ENCODE data around the gene WDR83.
A peak's percentile ranks its signal among the peaks of the same experiment; 100 is the strongest.

Gene WDR83

DNA sequence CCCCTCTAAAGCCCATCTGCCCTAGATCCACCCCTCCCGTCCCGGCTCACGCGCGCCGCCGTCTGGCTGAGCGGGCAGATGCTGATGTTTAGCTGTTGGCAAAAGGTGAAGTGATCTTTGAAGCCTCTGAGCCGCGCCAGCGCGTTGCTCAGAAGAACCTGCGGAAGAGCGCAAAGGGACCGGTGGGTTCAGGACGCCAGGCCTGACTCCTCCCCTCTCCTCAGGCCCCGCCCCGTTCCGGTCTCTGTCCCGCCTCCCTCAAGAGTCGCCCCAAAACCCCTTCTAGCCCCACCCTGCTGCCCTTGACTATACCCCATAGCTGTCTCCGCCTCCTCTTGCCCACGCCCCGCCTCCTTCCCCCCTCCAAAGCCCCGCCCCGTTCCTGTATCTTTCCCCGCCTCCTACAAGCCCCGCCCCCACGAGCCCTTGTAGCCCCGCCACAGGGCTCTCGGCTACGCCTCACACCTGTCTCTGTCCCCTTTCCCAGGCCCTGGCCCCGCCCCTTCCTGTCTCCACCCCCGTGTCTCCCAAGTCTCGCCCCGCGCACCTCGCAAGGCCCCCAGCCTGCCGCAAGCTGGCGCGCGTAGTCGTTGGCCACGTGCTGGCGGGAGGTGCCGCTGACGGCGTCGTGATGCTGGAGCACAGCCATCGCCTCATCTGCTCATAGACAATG lies 9.6 kb upstream of the WDR83 start:
- no peak overlapping the region for H3K9ac ChIP-seq (ENCODE audit: low read depth, low read length)
- no peaks in the 10 kb centered on the region for H3K27me3 ChIP-seq (ENCODE audit: control insufficient read depth, insufficient read depth, low read length)
- no peak overlapping the region for H3K4me3 ChIP-seq (ENCODE audit: low read length)
- no peak overlapping the region for H3K4me2 ChIP-seq (ENCODE audit: low read length)
- H3K4me1 ChIP-seq (ENCODE audit: control insufficient read depth, insufficient read depth, low read length): no peaks in the 10 kb centered on the region
- H3K36me3 ChIP-seq (ENCODE audit: insufficient read depth, low read length): peaks cover 35% of the 10 kb centered on the region
- no peaks in the 10 kb centered on the region for H3K9me3 ChIP-seq (replicated peaks; ENCODE audit: low read length)

- Histone ChIP-seq H3K4me3 (ENCODE audit: low read length) (no peak overlapping the region), H3K36me3 (ENCODE audit: insufficient read depth, low read length) (peaks cover 35% of the 10 kb centered on the region), H3K4me2 (ENCODE audit: low read length) (no peak overlapping the region), H3K27me3 (ENCODE audit: control insufficient read depth, insufficient read depth, low read length) (no peaks in the 10 kb centered on the region), H3K4me1 (ENCODE audit: control insufficient read depth, insufficient read depth, low read length) (no peaks in the 10 kb centered on the region), H3K9ac (ENCODE audit: low read depth, low read length) (no peak overlapping the region), H3K9me3 (replicated peaks; ENCODE audit: low read length) (no peaks in the 10 kb centered on the region)
Observed at GRCh38 chr19:12657966-12658365, 8.6 kb upstream of the WDR83 start.

DNA sequence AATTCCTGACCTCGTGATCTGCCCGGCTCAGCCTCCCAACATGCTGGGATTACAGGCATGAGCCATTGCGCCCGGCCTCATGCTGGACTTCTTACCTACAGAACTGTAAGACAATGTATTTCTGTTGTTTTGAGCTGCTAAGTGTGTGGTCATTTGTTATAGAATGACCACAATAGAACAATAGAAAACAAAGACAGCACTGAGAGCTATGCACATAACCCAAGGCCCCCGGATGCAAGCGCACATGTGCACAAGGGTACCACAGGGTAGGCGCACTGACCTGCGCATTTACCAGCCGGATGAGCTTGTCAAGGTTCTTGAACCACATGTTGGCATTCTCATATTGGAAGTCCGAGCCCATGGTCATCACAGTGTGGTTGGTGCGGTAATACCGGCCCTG lies 5.6 kb upstream of the WDR83 start:
- no peak overlapping the region for H3K4me3 ChIP-seq (ENCODE audit: low read length)
- no peaks in the 10 kb centered on the region for H3K4me1 ChIP-seq (ENCODE audit: control insufficient read depth, insufficient read depth, low read length)
- no peak overlapping the region for H3K4me2 ChIP-seq (ENCODE audit: low read length)
- H3K9me3 ChIP-seq (replicated peaks; ENCODE audit: low read length): no peaks in the 10 kb centered on the region
- H3K27me3 ChIP-seq (ENCODE audit: control insufficient read depth, insufficient read depth, low read length): no peaks in the 10 kb centered on the region
- peaks cover 22% of the 10 kb centered on the region for H3K36me3 ChIP-seq (ENCODE audit: insufficient read depth, low read length)
- no peak overlapping the region for H3K9ac ChIP-seq (ENCODE audit: low read depth, low read length)

DNA sequence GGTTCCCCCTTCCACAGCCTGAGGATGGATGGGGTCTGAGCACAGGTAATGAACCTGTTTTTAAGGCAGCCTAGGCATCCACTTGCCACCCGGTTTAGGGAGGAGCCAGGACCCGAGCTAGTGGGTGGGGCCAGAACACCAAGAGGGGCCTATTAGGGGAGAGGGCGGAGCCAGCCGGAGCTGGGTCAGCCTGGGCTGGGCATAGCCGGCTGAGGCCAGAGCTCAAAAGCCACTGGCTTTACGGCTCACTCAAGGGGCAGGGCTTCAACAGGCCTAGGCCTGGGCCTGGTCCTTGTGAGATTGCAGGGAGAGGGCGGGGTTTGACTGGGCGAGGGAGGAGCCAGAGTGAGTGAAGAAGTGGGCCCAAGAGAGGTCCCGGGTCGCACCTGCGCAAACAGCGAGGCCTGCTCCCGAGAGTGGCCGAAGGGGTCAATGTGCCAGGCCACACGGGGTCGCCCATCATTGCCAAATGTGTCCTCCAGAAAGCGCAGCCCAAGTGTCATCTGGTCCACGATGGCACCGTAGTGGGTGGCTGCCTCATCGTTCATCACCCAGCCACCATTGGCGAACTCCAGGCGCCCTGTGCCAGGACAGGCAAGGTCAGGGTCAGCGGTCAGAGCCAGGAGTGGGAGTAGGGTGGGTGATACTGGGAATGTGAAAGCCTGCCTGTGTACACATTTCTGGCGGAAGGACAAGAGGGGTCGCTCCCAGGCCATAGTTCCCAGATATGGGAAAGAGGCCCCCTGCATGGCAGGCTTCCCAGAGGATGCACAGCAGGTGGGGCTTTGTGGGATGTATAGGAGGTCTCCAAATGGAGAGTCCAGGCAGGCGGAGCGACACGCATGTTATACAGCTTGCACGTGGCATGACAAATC lies 2.0 kb upstream of the WDR83 start:
- Histone ChIP-seq H3K4me3 (ENCODE audit: low read length) (no peak overlapping the region), H3K9me3 (replicated peaks; ENCODE audit: low read length) (no peaks in the 10 kb centered on the region), H3K36me3 (ENCODE audit: insufficient read depth, low read length) (peaks cover 15% of the 10 kb centered on the region), H3K4me2 (ENCODE audit: low read length) (no peak overlapping the region), H3K4me1 (ENCODE audit: control insufficient read depth, insufficient read depth, low read length) (peaks cover 11% of the 10 kb centered on the region), H3K27me3 (ENCODE audit: control insufficient read depth, insufficient read depth, low read length) (no peaks in the 10 kb centered on the region), H3K9ac (ENCODE audit: low read depth, low read length) (no peak overlapping the region)

- peaks cover 13% of the 10 kb centered on the region for H3K36me3 ChIP-seq (ENCODE audit: insufficient read depth, low read length)
- no peak overlapping the region for H3K9ac ChIP-seq (ENCODE audit: low read depth, low read length)
- H3K9me3 ChIP-seq (replicated peaks; ENCODE audit: low read length): no peaks in the 10 kb centered on the region
- H3K27me3 ChIP-seq (ENCODE audit: control insufficient read depth, insufficient read depth, low read length): no peaks in the 10 kb centered on the region
- peak overlapping the region; percentile 95 for H3K4me2 ChIP-seq (ENCODE audit: low read length)
- H3K4me3 ChIP-seq (ENCODE audit: low read length): no peak overlapping the region
- H3K4me1 ChIP-seq (ENCODE audit: control insufficient read depth, insufficient read depth, low read length): peaks cover 13% of the 10 kb centered on the region
Observed at GRCh38 chr19:12665281-12665573, 1.4 kb upstream of the WDR83 start.

- Histone ChIP-seq H3K27me3 (ENCODE audit: control insufficient read depth, insufficient read depth, low read length) (no peaks in the 10 kb centered on the region), H3K4me1 (ENCODE audit: control insufficient read depth, insufficient read depth, low read length) (peaks cover 17% of the 10 kb centered on the region), H3K36me3 (ENCODE audit: insufficient read depth, low read length) (peaks cover 13% of the 10 kb centered on the region), H3K9me3 (replicated peaks; ENCODE audit: low read length) (no peaks in the 10 kb centered on the region), H3K9ac (ENCODE audit: low read depth, low read length) (peak overlapping the region; percentile 89), H3K4me3 (ENCODE audit: low read length) (peak overlapping the region; percentile 85), H3K4me2 (ENCODE audit: low read length) (peak overlapping the region; percentile 95)
Observed at GRCh38 chr19:12665671-12666264, 839 bp upstream of the WDR83 start.

DNA sequence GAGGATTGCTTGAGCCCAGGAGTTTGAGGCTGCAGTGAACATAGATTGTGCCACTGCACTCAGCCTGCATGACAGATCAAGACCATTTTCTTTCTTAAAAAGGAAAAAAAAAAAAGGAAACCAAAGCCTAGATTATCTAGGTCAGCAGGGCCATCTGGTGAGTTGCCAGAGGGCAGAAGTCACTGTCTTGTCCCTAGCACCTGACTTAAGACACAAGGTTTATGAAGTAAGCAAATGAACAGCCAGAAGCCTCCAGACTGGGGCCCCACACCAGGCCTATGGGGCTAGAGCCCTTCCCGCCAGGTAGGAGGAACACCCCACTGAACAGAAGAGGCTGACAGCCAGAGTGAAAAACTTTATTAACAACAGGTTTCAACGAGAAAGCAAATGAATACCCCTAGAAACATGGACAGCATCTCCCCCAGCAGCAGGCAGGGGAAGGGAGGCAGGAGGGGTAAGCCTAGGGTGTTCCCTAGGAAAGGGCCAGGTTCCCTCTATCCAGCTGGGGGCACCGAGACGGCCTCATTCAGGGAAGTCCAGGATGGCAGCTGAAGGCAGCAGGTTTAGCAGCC lies 1.2 kb downstream of the WDR83 start:
- Histone ChIP-seq H3K36me3 (ENCODE audit: insufficient read depth, low read length) (peaks cover 5% of the 10 kb centered on the region), H3K4me2 (ENCODE audit: low read length) (peak overlapping the region; percentile 95), H3K27me3 (ENCODE audit: control insufficient read depth, insufficient read depth, low read length) (no peaks in the 10 kb centered on the region), H3K9me3 (replicated peaks; ENCODE audit: low read length) (no peaks in the 10 kb centered on the region), H3K4me3 (ENCODE audit: low read length) (peak overlapping the region; percentile 87), H3K9ac (ENCODE audit: low read depth, low read length) (peak overlapping the region; percentile 94), H3K4me1 (ENCODE audit: control insufficient read depth, insufficient read depth, low read length) (peaks cover 17% of the 10 kb centered on the region)

GRCh38 chr19:12668346-12668745 lies 1.7 kb downstream of the WDR83 start:
- Histone ChIP-seq H3K9ac (ENCODE audit: low read depth, low read length) (peak overlapping the region; percentile 94), H3K4me1 (ENCODE audit: control insufficient read depth, insufficient read depth, low read length) (peaks cover 17% of the 10 kb centered on the region), H3K4me2 (ENCODE audit: low read length) (peak overlapping the region; percentile 95)

GRCh38 chr19:12668932-12669269 lies 2.3 kb downstream of the WDR83 start:
- Histone ChIP-seq H3K36me3 (ENCODE audit: insufficient read depth, low read length) (peaks cover 9% of the 10 kb centered on the region), H3K4me1 (ENCODE audit: control insufficient read depth, insufficient read depth, low read length) (peaks cover 17% of the 10 kb centered on the region), H3K9ac (ENCODE audit: low read depth, low read length) (peak overlapping the region; percentile 94), H3K27me3 (ENCODE audit: control insufficient read depth, insufficient read depth, low read length) (no peaks in the 10 kb centered on the region), H3K4me2 (ENCODE audit: low read length) (peak overlapping the region; percentile 95), H3K4me3 (ENCODE audit: low read length) (peak overlapping the region; percentile 87), H3K9me3 (replicated peaks; ENCODE audit: low read length) (no peaks in the 10 kb centered on the region)

More at GRCh38 chr19:12668346-12668745, 1.7 kb downstream of the WDR83 start:
- Histone ChIP-seq H3K9me3 (replicated peaks; ENCODE audit: low read length) (no peaks in the 10 kb centered on the region), H3K4me3 (ENCODE audit: low read length) (peak overlapping the region; percentile 87), H3K27me3 (ENCODE audit: control insufficient read depth, insufficient read depth, low read length) (no peaks in the 10 kb centered on the region), H3K36me3 (ENCODE audit: insufficient read depth, low read length) (peaks cover 8% of the 10 kb centered on the region)

DNA sequence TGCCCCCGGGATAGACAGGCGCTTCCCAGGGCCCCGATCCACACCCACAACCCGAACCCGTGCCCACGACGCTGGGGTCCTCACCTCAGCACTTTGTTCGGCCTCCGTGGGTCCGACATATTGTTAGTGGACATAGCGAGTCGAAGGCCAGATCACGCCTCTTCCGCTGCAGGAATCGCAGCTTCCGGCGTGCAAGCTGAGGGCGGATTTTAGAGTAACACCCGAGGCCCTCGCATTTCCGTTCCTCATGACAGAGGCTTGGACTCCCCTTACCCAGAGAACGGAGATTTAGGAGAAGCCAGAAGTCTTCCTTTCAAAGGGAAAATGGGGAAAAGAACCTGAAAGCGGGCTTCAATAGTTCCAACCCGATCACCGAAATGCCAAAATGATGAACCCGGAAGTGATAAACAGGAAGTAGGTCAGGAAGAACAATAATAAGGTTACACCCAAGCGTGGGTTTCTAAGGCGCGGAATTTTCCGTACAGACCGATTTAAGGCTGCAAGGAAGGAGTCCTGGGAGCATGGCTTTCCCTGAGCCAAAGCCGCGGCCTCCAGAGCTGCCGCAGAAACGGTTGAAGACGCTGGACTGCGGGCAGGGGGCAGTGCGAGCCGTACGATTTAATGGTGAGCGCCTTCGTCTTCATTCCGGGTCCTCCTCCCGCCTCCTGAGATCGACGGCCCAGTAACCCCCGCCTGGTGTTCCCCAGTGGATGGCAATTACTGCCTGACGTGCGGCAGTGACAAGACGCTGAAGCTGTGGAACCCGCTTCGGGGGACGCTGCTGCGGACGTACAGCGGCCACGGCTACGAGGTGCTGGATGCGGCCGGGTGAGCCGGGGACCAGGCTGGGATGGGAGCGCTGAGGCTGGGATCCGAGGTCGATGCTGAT lies 2.9 kb downstream of the WDR83 start:
- Histone ChIP-seq H3K9ac (ENCODE audit: low read depth, low read length) (peak overlapping the region; percentile 94), H3K27me3 (ENCODE audit: control insufficient read depth, insufficient read depth, low read length) (no peaks in the 10 kb centered on the region), H3K4me2 (ENCODE audit: low read length) (peak overlapping the region; percentile 95), H3K4me1 (ENCODE audit: control insufficient read depth, insufficient read depth, low read length) (peaks cover 17% of the 10 kb centered on the region), H3K9me3 (replicated peaks; ENCODE audit: low read length) (no peaks in the 10 kb centered on the region), H3K36me3 (ENCODE audit: insufficient read depth, low read length) (peaks cover 15% of the 10 kb centered on the region), H3K4me3 (ENCODE audit: low read length) (peak overlapping the region; percentile 87)

Data from skeletal muscle satellite cell (primary cell).